Stomach (tissue), 4 donors: ENCODE measurements around the gene LONRF2.

ENCODE experiments used
- CTCF ChIP-seq, 7 experiments: fragments of 450-650 bp in 4 of 7; fragments of 200-600 bp in 3 of 7; sonication (generic) in 3 of 7; IDR thresholded peaks; one replicate each; pipeline ENCODE4 v1.5.1; 2016 to 2019; ENCODE audit warnings: antibody characterized with exemption in 7 of 7, control low read depth in 2 of 7, mild to moderate bottlenecking in 1 of 7
- EP300 ChIP-seq: sonication (generic); formaldehyde crosslinking; IDR thresholded peaks from one replicate; pipeline ENCODE4 v1.6.1; 2017; ENCODE audit warnings: antibody characterized with exemption
- POLR2A ChIP-seq, 4 donors: fragments of 450-650 bp; IDR thresholded peaks; one replicate each; pipeline ENCODE4 v1.6.1; 2016; ENCODE audit warnings: antibody characterized with exemption in 4 of 4, control low read depth in 2 of 4, mild to moderate bottlenecking in 1 of 4, moderate library complexity in 1 of 4

- TF ChIP-seq EP300 (no peak), CTCF (IDR thresholded peaks at IDR 0.05) (no peak), POLR2A (IDR thresholded peaks at IDR 0.05) (no peak)
These were observed 4.7 kb downstream of the LONRF2 start for GRCh38 chr2:100317634-100318033.
